ENCODE results near the gene DENND4B.

- TF ChIP-seq GATA2 (IDR thresholded peaks at IDR 0.05; ENCODE audit: low read depth, low read length): no peak
- no peak for TF ChIP-seq GATA3 (IDR thresholded peaks at IDR 0.05; ENCODE audit: low read depth, low read length)
Observed at GRCh38 chr1:153944827-153945117, 1.7 kb downstream of the DENND4B start.
